GM03348 (cell line): Measurements from ENCODE around the gene PRKCE.

Experiments
- DNase-seq: peaks from one replicate; pipeline ENCODE4 v3.0.0; 2012; ENCODE audit warnings: low spot score

PRKCE gene

DNA sequence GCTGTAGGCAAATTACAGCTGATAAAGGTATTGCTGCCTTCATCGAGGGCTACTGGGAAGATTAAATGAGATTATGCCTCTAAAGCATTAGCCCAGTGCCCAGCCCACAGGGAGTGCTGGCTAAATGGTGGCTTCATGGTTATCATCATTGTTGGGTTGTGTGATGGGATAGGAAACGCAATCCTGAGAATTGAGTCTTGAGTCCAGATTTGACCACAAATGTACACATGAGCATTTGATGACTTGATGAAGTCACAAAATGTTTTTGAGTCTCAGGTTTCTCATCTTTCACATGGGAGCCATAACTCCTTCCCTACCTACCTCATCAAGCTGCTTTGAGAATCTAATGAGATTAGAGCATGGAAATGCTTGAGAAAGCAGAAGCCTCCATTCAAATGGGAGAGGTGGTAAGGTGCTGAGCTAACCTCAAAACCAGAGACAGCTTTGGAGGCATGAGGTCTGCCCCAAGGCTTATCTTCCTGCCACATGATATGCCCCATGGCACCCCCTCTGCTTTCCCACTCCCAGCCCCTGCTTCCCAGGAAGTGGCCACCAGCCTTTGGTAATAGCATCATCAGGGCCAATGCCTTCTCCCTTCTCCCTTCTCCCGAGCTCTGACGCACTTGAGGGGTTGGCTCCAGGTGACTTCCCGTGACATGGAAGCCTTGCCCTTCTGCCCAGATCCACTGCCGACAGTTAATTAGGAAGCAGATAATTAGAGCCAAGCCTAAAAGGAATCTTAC, 496.3 kb downstream of the PRKCE start:
- DNase-seq = no peak

DNA sequence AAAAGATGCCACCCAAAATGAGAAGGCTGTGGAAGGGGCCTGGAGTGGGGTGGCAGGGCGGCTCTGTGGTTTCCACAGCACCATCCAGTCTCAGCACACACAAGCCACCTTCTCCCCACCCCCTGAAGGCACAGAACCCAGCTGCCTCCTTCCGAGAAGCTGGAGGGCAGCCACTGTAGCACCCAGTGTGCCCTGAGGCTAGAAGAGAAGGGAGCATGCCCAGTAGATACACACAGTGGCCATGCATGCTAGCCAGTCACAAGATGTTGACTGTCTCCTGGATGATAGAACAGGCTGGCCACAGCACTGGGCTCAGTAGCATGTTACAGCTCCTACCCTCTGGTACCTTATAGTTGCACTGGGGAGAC, 496.9 kb downstream of the PRKCE start:
- DNase-seq = no peak

- DNase-seq = no peak
Measured at GRCh38 chr2:46150445-46150955, 499.0 kb downstream of the PRKCE start.

GRCh38 chr2:46151577-46151976, 500.1 kb downstream of the PRKCE start:
- DNase-seq = no peak

DNA sequence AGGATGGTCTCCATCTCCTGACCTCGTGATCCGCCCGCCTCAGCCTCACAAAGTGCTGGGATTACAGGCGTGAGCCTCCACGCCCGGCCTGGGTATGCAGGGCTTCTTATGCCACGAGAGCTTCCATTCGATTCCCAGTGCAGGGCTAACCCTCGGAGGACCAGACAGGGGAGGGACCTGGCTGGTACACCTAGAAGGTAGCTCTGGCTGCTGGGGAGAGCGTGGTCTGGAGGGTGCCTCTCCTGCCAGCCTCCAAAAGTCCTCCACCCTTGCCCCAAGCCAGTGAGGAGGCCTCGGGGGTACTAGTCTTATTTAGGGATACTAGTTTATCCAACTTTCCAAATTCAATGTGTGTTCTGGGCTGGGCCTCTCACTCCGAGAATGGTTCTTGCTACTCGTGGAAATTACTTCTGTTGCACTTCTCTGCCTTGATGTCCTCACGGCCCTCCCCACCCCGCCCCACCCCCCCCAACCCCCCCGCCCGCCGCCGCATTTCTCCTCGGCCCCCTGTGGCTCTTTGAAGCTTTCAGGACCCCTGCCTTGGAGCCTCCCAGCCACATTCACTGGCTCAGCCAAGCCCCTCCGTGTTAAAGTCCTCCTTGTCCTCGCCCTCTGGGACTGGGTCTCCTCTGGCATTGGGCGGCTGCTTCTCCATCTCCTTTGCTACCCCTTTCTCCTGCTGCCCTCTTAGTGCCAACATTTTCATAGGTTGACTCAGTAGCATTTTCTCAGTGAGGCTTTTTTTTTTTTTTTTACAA, 502.7 kb downstream of the PRKCE start:
- DNase-seq = no peak

DNA sequence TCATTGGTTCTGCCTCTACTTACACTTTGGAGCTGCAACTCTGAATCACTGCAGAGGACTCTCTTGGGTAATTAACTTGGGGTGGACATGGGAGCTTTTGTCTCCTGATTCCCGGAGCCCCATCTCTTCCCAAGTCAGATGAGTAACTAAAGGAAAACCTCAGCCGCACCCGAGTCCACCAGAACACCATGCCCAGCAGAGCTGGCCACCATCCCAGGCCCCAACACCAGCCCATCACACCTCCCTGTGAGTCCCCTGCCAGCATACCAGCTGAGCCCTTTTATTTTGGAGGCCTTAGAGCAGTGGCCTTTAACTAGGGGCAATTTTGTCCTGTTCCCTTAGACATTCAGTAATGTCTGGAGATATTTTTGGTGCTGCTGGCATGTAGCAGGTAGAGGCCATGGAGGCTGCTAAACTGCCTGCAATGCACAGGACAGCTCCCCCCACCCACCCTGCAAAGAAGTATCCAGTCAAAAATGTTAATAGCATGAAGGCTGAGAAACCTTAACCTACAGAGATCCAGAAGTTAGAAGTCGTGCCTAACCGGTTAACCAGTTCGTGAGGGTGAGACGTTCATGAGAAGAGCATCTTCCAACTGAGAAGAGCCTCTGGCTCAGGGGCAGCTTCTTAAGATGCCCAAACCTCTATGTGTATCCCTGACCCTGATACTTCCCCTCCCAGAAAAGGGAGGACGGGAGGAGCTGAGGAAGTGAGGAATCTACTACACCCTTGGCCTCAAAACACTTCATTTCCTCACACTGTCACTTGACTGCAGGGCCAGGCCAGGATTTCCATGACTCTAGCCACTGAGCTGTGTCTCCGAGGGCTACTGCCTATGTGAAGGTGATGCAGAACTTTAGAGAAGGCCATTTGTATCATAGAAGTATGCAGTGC, 505.8 kb downstream of the PRKCE start:
- no peak for DNase-seq

GRCh38 chr2:46157966-46158310, 506.5 kb downstream of the PRKCE start:
- DNase-seq = no peak

DNA sequence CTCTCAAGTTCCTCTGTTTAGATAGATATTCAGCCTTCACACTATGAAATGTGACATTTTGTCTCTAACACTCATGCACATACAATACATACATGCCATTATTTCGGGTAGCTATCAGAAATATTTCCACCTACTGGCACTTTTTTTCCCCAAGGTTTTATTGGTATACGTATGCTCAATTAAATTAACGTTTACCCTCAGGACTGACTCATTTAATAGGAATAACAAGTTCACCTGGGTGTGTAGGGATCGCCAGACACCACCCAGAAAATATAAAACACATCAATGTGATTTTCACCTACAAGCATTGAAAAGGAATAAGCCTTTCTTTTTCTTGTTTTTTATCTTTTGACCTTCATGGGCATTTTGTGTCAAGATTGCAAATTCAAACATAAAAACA, 507.2 kb downstream of the PRKCE start:
- no peak for DNase-seq

DNA sequence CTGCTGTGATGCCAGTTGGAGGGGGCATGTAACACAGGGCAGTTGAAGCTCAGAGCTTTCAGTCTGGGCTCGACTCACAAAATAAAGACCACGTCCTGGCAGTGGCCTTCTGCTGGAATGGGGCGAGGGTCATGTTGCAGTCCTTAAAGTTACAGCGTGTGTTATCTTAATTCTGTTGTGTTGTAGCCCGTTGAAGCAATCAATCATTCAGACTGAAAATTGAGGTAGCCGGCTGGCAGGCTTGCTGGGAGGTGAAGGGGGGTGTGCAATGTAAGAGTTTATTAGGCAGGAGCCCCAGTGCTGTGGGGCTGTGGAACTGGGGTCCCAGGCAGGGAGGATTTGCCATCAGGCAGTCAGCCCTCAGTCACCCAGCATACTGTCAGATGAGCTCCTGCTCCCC, 508.9 kb downstream of the PRKCE start:
- no peak for DNase-seq

GRCh38 chr2:46161315-46161714, 509.8 kb downstream of the PRKCE start:
- DNase-seq = no peak

DNA sequence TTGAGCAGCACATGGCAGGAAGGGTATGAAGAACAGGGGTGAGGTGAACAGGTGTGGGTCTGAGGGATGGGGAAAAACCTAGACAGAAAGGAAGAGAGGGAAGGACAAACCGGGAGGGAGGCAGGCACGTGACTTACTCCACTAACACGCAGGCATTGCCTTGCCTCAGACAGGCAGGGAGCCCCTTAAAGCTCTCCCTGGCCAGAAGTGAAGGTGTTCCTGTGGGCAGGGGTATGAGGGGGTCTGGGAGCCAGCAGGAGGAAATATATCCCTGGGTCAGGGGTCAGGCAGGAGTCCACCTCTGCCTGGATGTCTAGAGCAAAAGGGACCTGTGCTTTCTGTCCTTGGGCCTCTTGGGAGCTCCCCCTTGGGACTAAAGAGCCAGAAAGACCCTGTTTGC, 510.4 kb downstream of the PRKCE start:
- no peak for DNase-seq

DNA sequence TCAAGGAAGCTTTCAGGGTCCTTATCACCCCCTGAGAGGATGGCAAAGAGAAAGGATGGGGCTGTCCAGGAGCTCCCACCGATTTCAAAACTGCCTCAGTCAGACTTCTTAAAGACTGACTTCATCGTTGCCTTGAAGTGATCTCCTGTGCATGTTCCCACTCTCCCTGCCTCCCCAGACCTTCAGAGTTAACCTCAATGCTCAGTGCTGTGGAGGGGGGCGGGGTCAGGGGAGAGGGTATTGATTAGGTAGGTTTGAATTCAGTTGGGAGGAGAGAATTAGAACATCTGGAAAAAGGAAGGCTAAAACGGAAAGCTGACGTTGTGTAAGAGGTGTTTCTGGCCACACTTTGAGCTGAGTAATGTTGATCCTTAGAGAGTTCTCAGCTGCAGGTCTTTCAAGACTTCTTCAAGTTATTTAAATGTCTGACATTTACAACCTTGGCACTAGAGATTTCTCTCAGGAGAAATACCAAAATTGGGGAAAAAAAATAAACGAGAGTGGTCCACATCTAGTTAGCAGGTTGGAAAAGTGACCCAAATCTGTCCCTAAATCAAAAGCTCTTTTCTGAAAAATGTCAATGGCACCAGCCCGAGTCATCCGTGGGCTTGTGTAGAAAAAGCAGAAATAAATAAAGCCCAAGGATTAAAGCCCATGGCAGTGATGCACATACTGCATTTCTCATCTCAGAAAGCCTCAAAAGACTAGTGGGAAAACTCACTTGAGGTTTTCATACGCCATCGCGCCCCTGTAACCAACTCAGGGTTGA, 511.0 kb downstream of the PRKCE start:
- peak; percentile 28 for DNase-seq

- DNase-seq = no peak
Measured at GRCh38 chr2:46163098-46163430, 511.6 kb downstream of the PRKCE start.

GRCh38 chr2:46163804-46164528, 512.5 kb downstream of the PRKCE start:
- peak; percentile 18 for DNase-seq

DNA sequence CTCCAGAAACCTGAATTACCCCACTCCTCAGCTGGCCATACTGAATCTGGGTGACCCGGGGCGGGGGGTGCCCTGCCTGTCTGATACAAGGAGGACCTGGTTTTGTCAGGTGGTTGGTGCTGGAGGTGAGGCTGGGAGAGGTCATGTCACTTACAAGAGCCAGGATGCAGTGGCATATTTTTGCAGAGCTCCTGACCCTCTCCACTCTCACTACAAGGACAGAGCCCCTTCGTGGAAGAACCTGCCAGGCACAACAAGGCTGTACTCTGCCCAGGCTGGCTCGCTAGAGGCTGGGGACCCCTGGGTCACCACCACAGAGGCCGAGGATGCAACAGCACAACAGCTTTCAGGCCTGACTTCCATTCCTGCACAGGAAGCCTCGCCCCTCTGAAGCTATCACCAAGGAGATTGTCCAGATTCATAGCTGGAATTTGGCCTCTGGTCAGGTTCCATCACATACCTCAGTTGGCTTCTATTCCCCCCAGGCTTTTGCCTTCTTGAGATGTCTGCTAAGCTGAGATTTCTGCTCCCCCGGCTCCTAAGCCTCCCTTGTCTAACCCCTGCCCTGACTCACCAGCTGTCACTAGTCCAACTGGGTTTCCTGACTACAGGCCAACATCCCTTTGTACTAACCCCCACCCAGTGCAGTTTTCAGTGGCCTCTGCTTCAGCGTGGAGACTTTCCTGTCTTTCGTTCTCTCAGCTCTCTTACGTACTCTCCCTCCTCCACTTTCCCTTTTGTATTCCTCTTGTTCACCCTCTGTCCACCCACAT, 513.2 kb downstream of the PRKCE start:
- DNase-seq = peak; percentile 93

DNA sequence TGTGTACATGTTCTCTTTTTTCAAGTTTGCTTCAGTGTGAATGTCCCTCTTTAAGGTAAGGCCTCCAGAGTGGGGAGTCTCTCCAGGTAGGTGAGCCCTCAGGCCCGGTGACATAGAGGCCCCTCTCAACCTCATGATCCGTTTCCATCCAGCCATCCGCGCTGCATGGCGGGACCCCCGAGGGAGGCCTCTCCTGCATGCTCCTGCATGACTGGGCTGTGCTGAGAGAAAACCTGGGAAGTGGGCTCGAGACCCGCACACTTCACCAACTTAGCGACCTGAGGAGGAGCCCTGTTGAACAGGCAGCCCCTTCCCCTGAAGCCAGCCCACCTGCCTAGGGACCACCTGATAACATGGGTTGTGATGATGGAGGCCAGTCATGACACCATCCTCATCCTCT, 514.4 kb downstream of the PRKCE start:
- DNase-seq = no peak

DNA sequence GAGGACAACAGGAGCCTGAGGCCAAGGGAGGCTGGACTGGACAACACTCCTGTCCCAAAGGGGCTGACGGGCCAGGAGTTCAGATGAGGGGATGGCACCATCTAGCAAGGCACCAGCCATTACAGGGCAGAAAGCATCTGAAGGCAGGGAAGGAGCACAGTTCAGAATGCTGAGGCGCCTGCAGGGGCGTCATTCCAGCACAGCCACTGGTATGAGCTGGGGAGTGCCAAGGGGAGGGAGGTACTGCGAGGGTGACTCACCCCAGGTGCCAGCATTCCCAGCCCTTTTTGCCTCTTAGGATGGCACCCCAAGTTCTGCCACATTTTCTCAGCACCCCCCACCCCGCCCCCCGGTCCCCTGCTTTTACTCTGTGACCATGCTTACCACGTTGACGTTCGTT, 515.9 kb downstream of the PRKCE start:
- DNase-seq = no peak

DNA sequence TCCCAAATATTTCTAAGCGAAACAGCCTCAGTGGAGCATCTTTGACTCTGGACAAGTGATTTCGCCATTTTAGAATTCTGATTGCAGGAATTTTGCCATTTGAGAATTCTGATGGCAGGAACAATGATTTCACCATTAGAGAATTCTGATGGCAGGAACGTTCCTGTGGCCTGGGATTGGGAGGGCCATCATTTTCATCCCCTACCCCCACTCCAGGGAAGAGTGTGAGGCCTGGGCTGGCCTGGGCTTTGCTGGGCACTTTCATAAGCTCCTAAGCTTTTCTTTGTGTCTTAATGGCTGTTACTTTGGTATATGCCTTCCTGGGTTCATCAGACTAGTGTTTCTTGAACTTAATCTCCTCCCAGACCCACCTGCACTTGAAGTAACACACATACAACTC, 516.4 kb downstream of the PRKCE start:
- no peak for DNase-seq

DNA sequence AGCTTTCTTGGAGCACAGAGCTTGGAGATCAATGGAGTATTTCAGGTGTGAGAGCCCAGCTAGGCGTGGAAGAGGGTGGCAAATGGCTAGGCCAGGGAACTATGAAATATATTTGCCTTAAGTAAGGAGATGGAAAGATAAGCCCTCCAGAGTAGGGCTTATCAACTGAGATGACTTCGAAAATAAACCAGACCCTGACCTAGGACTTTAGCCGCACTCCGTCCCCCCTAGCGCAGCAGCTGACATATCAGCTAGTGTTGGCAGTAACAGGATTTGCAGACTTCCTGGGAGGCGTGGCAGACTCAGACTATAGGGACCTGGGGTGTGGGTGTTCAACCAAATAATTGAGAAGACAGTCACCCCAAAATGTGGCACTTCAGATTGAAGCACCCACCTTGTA, 518.0 kb downstream of the PRKCE start:
- DNase-seq = no peak

- DNase-seq = no peak
Measured at GRCh38 chr2:46170026-46170425, 518.6 kb downstream of the PRKCE start.
